GM13976 (cell line): ENCODE measurements around the gene LRIF1.

Experiments used
- DNase-seq: peaks from one replicate; pipeline ENCODE4 v3.0.0; 2012; ENCODE audit warnings: low spot score
- CTCF ChIP-seq: IDR thresholded peaks from 2 replicates; pipeline ENCODE4 v1.5.1; 2012; ENCODE audit warnings: borderline replicate concordance, mild to moderate bottlenecking; ENCODE audit not compliant: insufficient read depth; ENCODE audit errors: extremely low read depth, missing control alignments, control extremely low read depth
- in situ Hi-C: fragments of 300-500 bp; cut with MboI; formaldehyde crosslinking; loops from one replicate; pipeline ENCODE4 v1.12.0; 2022; ENCODE audit warnings: low sequenced_read_pairs, mixed read lengths, inconsistent platforms; ENCODE audit not compliant: unreplicated experiment

The LRIF1 gene

GRCh38 chr1:110916274-110916668 lies 47.5 kb downstream of the LRIF1 start:
- no peak for TF ChIP-seq CTCF
- DNase-seq: no peak
- in situ Hi-C loops: no loop called here

- TF ChIP-seq CTCF: no peak
- no peak for DNase-seq
- in situ Hi-C loops: no loop called here
Measured at GRCh38 chr1:110915804-110916203, 47.9 kb downstream of the LRIF1 start.

DNA sequence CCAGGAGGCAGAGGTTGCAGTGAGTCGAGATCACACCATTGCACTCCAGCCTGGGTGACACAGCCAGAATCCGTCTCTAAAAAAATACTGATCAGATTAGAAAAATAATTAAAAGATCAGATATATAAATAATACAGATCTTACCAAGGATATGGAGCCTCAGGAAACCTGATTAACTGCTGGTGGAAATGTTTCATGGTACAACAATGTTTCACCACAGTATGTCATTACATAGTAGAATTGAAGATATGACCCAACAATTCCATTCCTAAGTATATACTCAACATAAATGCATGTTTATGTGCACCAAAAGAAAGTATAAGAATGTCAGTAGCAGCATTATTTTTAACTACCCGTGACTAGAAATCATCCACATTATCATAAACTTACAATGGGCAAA lies 49.0 kb downstream of the LRIF1 start:
- DNase-seq: no peak
- TF ChIP-seq CTCF: no peak
- in situ Hi-C loops: no loop called here

DNA sequence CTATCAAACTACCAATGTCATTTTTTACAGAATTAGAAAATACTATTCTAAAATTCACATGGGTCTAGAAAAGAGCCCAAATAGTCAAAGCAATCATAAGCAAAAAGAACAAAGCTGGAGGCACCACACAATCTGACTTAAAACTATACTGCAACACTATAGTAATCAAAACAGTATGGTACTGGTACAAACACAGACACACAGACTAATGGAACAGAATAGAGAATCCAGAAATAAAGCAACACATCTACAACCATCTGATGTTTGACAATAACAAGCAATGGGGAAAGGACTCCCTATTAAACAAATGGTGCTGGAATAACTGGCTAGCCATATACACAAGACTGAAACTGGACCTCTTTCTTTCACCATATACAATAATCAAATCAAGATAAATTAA lies 50.9 kb downstream of the LRIF1 start:
- TF ChIP-seq CTCF: no peak
- in situ Hi-C loops: no loop called here
- no peak for DNase-seq

DNA sequence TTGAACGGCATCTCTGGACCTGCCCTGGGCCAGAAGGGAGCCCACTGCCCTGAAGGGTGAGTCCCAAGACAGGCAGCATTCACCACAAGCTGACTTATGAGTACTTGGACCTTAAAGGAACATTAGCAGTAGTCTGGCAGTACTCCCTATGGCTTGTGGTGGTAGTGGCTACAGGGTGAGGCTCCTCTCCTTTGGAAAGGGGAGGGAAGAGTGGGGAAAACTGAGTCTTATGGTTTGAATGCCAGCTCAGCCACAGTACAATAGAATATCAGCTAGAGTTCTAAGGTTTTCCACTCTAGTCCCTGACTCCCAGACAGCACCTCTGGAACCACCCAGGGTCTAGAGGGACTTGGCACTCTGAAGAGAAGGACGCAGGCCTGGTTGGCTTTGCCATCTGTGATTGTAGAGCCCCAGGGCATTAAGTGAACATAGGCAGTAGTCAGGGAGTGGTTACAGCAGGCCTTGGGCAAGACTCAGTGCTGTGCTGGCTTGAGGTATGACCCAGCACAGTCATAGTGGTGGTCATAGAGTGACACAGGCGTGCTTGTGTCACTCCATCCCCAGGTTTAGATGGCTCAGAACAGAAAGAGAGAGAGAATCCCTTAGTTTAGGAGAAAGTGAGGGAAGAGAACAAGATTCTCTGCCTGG lies 59.7 kb downstream of the LRIF1 start:
- DNase-seq: no peak
- in situ Hi-C loops: no loop called here
- no peak for TF ChIP-seq CTCF

- in situ Hi-C loops: no loop called here
- DNase-seq: no peak
- TF ChIP-seq CTCF: no peak
Measured at GRCh38 chr1:110902820-110903463, 60.8 kb downstream of the LRIF1 start.
